Trophoblast cell (in vitro differentiated cells and primary cell): ENCODE data around the gene STX17.
A peak's percentile ranks its signal among the peaks of the same experiment; 100 is the strongest.

Experiments used
- DNase-seq, 2 donors: peaks; one replicate each; pipeline ENCODE4 v3.0.0-alpha.2; 2016
- H2AFZ ChIP-seq: 2 replicates; pipeline ENCODE4 v1.6.1; 2013; ENCODE audit warnings: low read length, moderate library complexity, mild to moderate bottlenecking; ENCODE audit not compliant: insufficient read depth, poor library complexity
- H2AK5ac ChIP-seq: 2 replicates; pipeline ENCODE4 v1.6.1; 2013; ENCODE audit warnings: mild to moderate bottlenecking, low read length
- H2BK120ac ChIP-seq: 2 replicates; pipeline ENCODE4 v1.6.1; 2013; ENCODE audit warnings: low read length, mild to moderate bottlenecking, moderate library complexity; ENCODE audit not compliant: insufficient read depth, poor library complexity
- H2BK12ac ChIP-seq: 2 replicates; pipeline ENCODE4 v1.6.1; 2013; ENCODE audit warnings: mild to moderate bottlenecking, low read length, moderate library complexity
- H2BK5ac ChIP-seq: 2 replicates; pipeline ENCODE4 v1.6.1; 2013; ENCODE audit warnings: low read length, low read depth, moderate library complexity, mild to moderate bottlenecking; ENCODE audit not compliant: poor library complexity
- H3K14ac ChIP-seq: 2 replicates; pipeline ENCODE4 v1.6.1; 2013; ENCODE audit warnings: mild to moderate bottlenecking, low read length
- H3K18ac ChIP-seq: 2 replicates; pipeline ENCODE4 v1.6.1; 2013; ENCODE audit warnings: mild to moderate bottlenecking, low read length
- H3K23ac ChIP-seq: 2 replicates; pipeline ENCODE4 v1.6.1; 2013; ENCODE audit warnings: low read length
- H3K27ac ChIP-seq: 2 replicates; pipeline ENCODE4 v1.5.1; 2013; ENCODE audit warnings: low read depth, mild to moderate bottlenecking, inconsistent platforms, low read length, moderate library complexity
- H3K27me3 ChIP-seq: 2 replicates; pipeline ENCODE4 v1.6.1; 2013; ENCODE audit warnings: inconsistent platforms, mild to moderate bottlenecking, low read length, moderate library complexity; ENCODE audit not compliant: insufficient read depth
- H3K36me3 ChIP-seq, 2 experiments: 1 replicate in 1 of 2; 2 replicates in 1 of 2; pipeline ENCODE4 v1.6.1; 2013; ENCODE audit warnings: low read length in 2 of 2, mild to moderate bottlenecking in 2 of 2, moderate library complexity in 1 of 2; ENCODE audit not compliant: insufficient read depth in 2 of 2, control insufficient read depth in 1 of 2
- H3K4ac ChIP-seq: 2 replicates; pipeline ENCODE4 v1.6.1; 2013; ENCODE audit warnings: low read depth, mild to moderate bottlenecking, low read length, moderate library complexity
- H3K4me1 ChIP-seq, 2 experiments: 1 replicate in 1 of 2; 2 replicates in 1 of 2; pipeline ENCODE4 v1.6.1; 2013; ENCODE audit warnings: low read length in 2 of 2, mild to moderate bottlenecking in 2 of 2, moderate library complexity in 1 of 2; ENCODE audit not compliant: insufficient read depth in 2 of 2, control insufficient read depth in 1 of 2
- H3K4me2 ChIP-seq: 2 replicates; pipeline ENCODE4 v1.6.1; 2013; ENCODE audit warnings: inconsistent platforms, mild to moderate bottlenecking, low read length, moderate library complexity
- H3K4me3 ChIP-seq: 2 replicates; pipeline ENCODE4 v1.5.1; 2013; ENCODE audit warnings: mild to moderate bottlenecking, low read depth, low read length, inconsistent platforms
- H3K79me1 ChIP-seq: one replicate; pipeline ENCODE4 v1.6.1; 2013; ENCODE audit warnings: low read length
- H3K79me2 ChIP-seq: 2 replicates; pipeline ENCODE4 v1.6.1; 2013; ENCODE audit warnings: low read length, mild to moderate bottlenecking; ENCODE audit not compliant: control insufficient read depth, insufficient read depth, poor library complexity
- H3K9ac ChIP-seq: 2 replicates; pipeline ENCODE4 v1.6.1; 2013; ENCODE audit warnings: mild to moderate bottlenecking, low read length
- H3K9me3 ChIP-seq: 2 replicates; pipeline ENCODE4 v1.6.1; 2013; ENCODE audit warnings: low read depth, mild to moderate bottlenecking, control low read depth, inconsistent platforms, low read length; ENCODE audit not compliant: insufficient read depth
- H4K12ac ChIP-seq: 2 replicates; pipeline ENCODE4 v1.6.1; 2013; ENCODE audit warnings: low read depth, mild to moderate bottlenecking, low read length, moderate library complexity
- H4K8ac ChIP-seq: 2 replicates; pipeline ENCODE4 v1.6.1; 2013; ENCODE audit warnings: low read depth, mild to moderate bottlenecking, low read length, moderate library complexity
- H4K91ac ChIP-seq: one replicate; pipeline ENCODE4 v1.6.1; 2013; ENCODE audit warnings: low read depth, mild to moderate bottlenecking, low read length, moderate library complexity
- WGBS: extraction: QIAGEN DNeasy Blood & Tissue Kit; methylation state at CpG from one replicate; pipeline ENCODE4 v1.1.7; 2013; ENCODE audit warnings: missing lambda C conversion rate; ENCODE audit not compliant: insufficient read length, insufficient coverage; ENCODE audit errors: extremely low coverage; 5-methylcytosine and 5-hydroxymethylcytosine counted together

Gene STX17

DNA sequence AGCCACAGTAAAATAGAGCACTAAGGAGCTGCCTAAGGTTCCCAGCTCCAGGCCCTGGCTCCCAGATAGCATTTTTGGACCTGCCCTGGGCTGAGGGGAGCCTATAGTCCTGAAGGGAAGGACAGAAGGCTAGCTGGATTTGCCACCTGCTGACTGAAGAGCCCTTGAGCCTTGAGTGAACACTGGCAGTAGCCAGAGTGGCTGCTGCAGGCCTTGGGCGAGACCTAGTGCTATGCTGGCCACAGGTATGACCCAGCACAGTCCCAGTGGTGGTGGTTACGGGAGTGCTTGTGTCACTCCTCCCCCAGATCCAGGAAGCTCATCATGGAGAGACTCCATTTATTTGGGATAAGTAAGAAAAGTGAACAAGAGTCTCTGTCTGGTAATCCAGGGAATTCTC, 10.3 kb upstream of the STX17 start:
- no peak overlapping the region for H4K8ac ChIP-seq
- no peak overlapping the region for H3K4me2 ChIP-seq
- H3K79me1 ChIP-seq = no peaks in the 10 kb centered on the region
- H3K79me2 ChIP-seq = no peaks in the 10 kb centered on the region
- no peak overlapping the region for H2AK5ac ChIP-seq
- no peak overlapping the region for H3K23ac ChIP-seq
- H3K9ac ChIP-seq = no peak overlapping the region
- WGBS = no CpG with 5 or more reads among the region's 2 CpGs
- H3K4ac ChIP-seq = no peak overlapping the region
- H3K4me3 ChIP-seq = no peak overlapping the region
- no peak overlapping the region for H3K14ac ChIP-seq
- no peaks in the 10 kb centered on the region for H3K36me3 ChIP-seq
- H3K27me3 ChIP-seq = no peaks in the 10 kb centered on the region
- H3K18ac ChIP-seq = no peak overlapping the region
- no peak overlapping the region for H4K91ac ChIP-seq
- no peaks in the 10 kb centered on the region for H3K9me3 ChIP-seq
- no peak overlapping the region for H2AFZ ChIP-seq
- H2BK120ac ChIP-seq = no peak overlapping the region
- H2BK12ac ChIP-seq = no peak overlapping the region
- H4K12ac ChIP-seq = no peak overlapping the region
- no peaks in the 10 kb centered on the region for H3K4me1 ChIP-seq
- H3K27ac ChIP-seq = no peak overlapping the region
- DNase-seq = no peak
- H2BK5ac ChIP-seq = no peak overlapping the region

DNA sequence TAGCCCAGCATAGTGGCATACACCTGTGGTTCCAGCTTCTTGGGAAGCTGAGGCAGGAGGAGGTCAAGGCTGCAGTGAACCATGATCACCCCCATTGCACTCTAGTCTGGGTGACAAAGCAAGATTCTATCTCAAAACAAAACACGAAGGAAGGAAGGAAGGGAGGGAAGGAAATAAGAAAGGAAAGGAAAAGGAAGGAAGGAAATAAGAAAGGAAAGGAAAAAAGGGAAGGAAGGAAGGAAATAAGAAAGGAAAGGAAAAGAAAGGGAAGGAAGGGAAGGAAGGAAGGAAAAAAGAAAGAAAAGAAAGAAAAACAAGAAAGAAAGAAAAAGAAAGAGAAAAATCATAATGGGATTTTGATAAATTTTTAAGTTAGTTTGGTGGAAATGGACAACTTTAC, 3.1 kb upstream of the STX17 start:
- Histone ChIP-seq H2AK5ac (no peak overlapping the region), H4K91ac (no peak overlapping the region), H2BK120ac (no peak overlapping the region), H3K4me1 (peaks cover 0 to 4% of the 10 kb centered on the region in 2 experiments), H3K23ac (no peak overlapping the region), H3K27me3 (no peaks in the 10 kb centered on the region), H3K36me3 (no peaks in the 10 kb centered on the region), H2BK12ac (no peak overlapping the region), H2AFZ (no peak overlapping the region), H3K4ac (no peak overlapping the region), H3K18ac (no peak overlapping the region), H3K79me1 (peaks cover 7% of the 10 kb centered on the region), H3K79me2 (peaks cover 9% of the 10 kb centered on the region), H2BK5ac (no peak overlapping the region), H3K4me3 (no peak overlapping the region), H3K9ac (no peak overlapping the region), H3K14ac (no peak overlapping the region), H3K27ac (no peak overlapping the region), H4K12ac (no peak overlapping the region), H3K4me2 (no peak overlapping the region), H4K8ac (no peak overlapping the region), H3K9me3 (no peaks in the 10 kb centered on the region)
- no peak for DNase-seq
- no CpG with 5 or more reads among the region's 1 CpG for WGBS

DNA sequence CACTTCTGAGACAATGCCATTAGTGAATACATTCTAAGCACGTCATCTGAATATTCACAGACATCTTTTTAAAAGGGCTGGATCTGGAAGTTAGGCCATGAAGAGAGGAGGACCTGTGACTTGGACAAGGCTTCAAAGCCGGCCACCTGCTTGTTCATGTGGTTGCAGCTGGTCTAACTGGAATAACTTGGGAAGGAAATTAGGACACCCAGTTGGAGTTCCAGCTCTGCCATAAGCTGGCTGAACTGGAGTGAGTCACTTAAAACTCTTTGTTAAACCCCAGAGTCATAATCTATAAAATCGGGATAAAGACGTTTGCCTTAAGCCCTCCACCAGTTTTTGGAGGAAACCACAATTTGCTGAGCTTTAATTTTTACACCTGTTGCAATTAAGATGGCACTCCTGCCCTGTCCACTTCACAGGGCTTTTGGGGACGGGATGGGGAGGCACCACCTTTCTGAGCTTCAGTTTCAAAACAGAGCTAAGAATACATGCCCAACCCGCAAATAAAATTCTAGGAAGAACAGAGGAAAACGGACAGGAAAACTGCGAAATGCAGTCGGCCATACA, 536 bp upstream of the STX17 start:
- peak; percentile 23 to 65 for DNase-seq
- H4K8ac ChIP-seq = peak overlapping the region; percentile 47
- no peaks in the 10 kb centered on the region for H3K9me3 ChIP-seq
- H2BK120ac ChIP-seq = no peak overlapping the region
- peak overlapping the region; percentile 61 for H3K4me3 ChIP-seq
- no peak overlapping the region for H3K9ac ChIP-seq
- peaks cover 7% of the 10 kb centered on the region for H3K79me1 ChIP-seq
- WGBS = no CpG with 5 or more reads among the region's 9 CpGs
- H3K27me3 ChIP-seq = no peaks in the 10 kb centered on the region
- H2BK12ac ChIP-seq = peak overlapping the region; percentile 80
- no peak overlapping the region for H4K91ac ChIP-seq
- H2AFZ ChIP-seq = peak overlapping the region; percentile 78
- H3K4ac ChIP-seq = no peak overlapping the region
- peaks cover 0 to 4% of the 10 kb centered on the region in 2 experiments for H3K4me1 ChIP-seq
- H3K14ac ChIP-seq = no peak overlapping the region
- peaks cover 0 to 1% of the 10 kb centered on the region in 2 experiments for H3K36me3 ChIP-seq
- H3K18ac ChIP-seq = no peak overlapping the region
- peak overlapping the region; percentile 5 for H3K27ac ChIP-seq
- no peak overlapping the region for H2BK5ac ChIP-seq
- H2AK5ac ChIP-seq = no peak overlapping the region
- peak overlapping the region; percentile 70 for H4K12ac ChIP-seq
- H3K23ac ChIP-seq = no peak overlapping the region
- peaks cover 9% of the 10 kb centered on the region for H3K79me2 ChIP-seq
- peak overlapping the region; percentile 85 for H3K4me2 ChIP-seq

DNA sequence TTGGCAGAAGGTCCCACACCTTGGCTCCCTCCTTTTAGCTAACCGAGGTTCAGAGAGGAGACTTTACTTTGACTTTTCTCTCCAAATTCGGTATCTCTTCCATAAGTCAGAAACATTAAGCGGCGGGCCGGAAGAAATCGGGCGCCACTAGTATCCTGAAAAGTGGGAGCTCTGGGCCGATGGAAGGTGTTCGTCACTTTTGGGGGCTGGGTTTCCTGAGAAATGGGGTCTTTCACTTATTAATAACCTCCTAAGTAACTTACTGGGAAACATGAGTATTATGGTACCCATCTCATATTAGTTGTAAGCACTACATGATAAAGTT, 716 bp downstream of the STX17 start:
- Histone ChIP-seq H2BK12ac (no peak overlapping the region), H3K4ac (no peak overlapping the region), H3K79me2 (peaks cover 9% of the 10 kb centered on the region), H3K4me1 (peaks cover 0 to 4% of the 10 kb centered on the region in 2 experiments), H3K79me1 (peaks cover 7% of the 10 kb centered on the region), H2AFZ (peak overlapping the region; percentile 57), H4K12ac (peak overlapping the region; percentile 100), H3K14ac (peak overlapping the region; percentile 96), H3K27ac (no peak overlapping the region), H3K18ac (peak overlapping the region; percentile 83), H3K9me3 (no peaks in the 10 kb centered on the region), H3K4me2 (peak overlapping the region; percentile 45), H4K91ac (peak overlapping the region; percentile 98), H2BK5ac (peak overlapping the region; percentile 97), H2BK120ac (no peak overlapping the region), H2AK5ac (no peak overlapping the region), H4K8ac (peak overlapping the region; percentile 71), H3K4me3 (peak overlapping the region; percentile 87), H3K36me3 (peaks cover 0 to 3% of the 10 kb centered on the region in 2 experiments), H3K9ac (no peak overlapping the region), H3K27me3 (no peaks in the 10 kb centered on the region), H3K23ac (no peak overlapping the region)
- DNase-seq = no peak
- WGBS = no CpG with 5 or more reads among the region's 9 CpGs
